ENCODE results near the gene KCNQ1.

KCNQ1 gene

DNA sequence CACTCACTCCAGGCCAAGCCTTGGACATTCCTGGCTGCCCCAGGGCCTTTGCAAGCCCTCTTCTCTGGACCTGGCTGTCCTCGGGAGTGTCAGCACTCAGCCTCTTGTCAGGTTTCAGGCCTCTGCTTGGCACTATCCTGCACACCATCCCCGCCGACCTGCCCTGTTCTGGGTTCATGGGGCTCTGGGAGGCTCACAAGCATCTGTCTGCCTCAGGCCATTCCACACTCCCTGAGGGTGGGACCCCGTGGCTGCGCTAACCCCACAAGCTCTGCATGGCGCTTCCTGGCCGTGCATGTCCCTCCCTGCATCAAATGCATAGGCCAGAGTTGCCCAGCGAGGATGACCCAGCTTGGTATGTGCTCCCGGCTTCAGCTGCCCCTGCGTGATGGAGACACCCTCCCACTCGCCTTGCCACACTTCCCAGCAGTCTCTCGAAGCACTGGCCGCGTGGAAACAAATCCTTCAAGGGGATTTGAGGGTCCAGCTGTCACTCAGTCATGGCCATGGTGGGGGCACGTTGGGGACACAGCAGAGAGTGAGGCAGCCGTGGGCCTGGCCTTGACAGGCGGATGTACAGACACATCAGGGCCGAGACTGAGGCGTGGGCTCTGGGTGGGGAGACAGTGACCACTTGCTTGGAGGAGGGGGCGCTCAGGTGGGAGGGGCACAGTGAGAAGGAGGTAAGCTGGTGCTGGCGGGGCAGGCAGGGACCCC is 87.3 kb downstream of the KCNQ1 start:
- peaks cover 3 to 55% (median 45%) of the 10 kb centered on the region in 4 experiments for H3K4me1 ChIP-seq (ENCODE audit: control extremely low read depth in 1 of 4, control insufficient read depth in 4 of 4, insufficient read depth in 4 of 4, low read length in 3 of 4)
- no peaks in the 10 kb centered on the region for H3K9me3 ChIP-seq (ENCODE audit: control extremely low read depth in 1 of 5, control insufficient read depth in 4 of 5, insufficient read depth in 2 of 5, low read depth in 1 of 5, low read length in 4 of 5)
- no peaks in the 10 kb centered on the region for H3K36me3 ChIP-seq (ENCODE audit: control insufficient read depth in 4 of 4, insufficient read depth in 4 of 4, low read length in 3 of 4)
- 86% methylated on average over 21 of the region's 21 CpGs for WGBS (ENCODE audit: insufficient coverage)
- DNase-seq: no peak
- H3K27ac ChIP-seq (ENCODE audit: insufficient read depth in 1 of 2, low read depth in 1 of 2, low read length in 2 of 2, poor library complexity in 1 of 2, severe bottlenecking in 2 of 2): no peak overlapping the region
- H3K4me3 ChIP-seq (ENCODE audit: control insufficient read depth in 1 of 7, extremely low read depth in 1 of 7, insufficient read depth in 4 of 7, low read depth in 2 of 7, low read length in 6 of 7): no peak overlapping the region
- ChIA-PET POLR2A (interaction anchor here (0.8 to 3.2 kb wide), 4 partner anchors 106 to 360 kb away, joined by 3 to 30 read pairs (median 8); partner anchors contain the start of gene CDKN1C), CTCF (interaction anchor here (0.7 to 13.4 kb wide), 46 partner anchors 13 to 559 kb away, joined by 3 to 462 read pairs (median 4); partner anchors contain the start of genes C11orf21, CDKN1C, PHLDA2 and TSPAN32)
- H3K27me3 ChIP-seq (replicated peaks in 2 of 5; ENCODE audit: control insufficient read depth in 4 of 5, insufficient read depth in 5 of 5, low read length in 4 of 5): no peaks in the 10 kb centered on the region

GRCh38 chr11:2532704-2533586 is 88.1 kb downstream of the KCNQ1 start:
- Histone ChIP-seq H3K4me1 (ENCODE audit: control extremely low read depth in 1 of 4, control insufficient read depth in 4 of 4, insufficient read depth in 4 of 4, low read length in 3 of 4) (peaks cover 3 to 50% (median 40%) of the 10 kb centered on the region in 4 experiments), H3K9me3 (ENCODE audit: control extremely low read depth in 1 of 5, control insufficient read depth in 4 of 5, insufficient read depth in 2 of 5, low read depth in 1 of 5, low read length in 4 of 5) (no peaks in the 10 kb centered on the region), H3K4me3 (ENCODE audit: control insufficient read depth in 1 of 7, extremely low read depth in 1 of 7, insufficient read depth in 4 of 7, low read depth in 2 of 7, low read length in 6 of 7) (peak overlapping the region in 4 of 7 experiments; percentile 43 to 59 (median 51)), H3K36me3 (ENCODE audit: control insufficient read depth in 4 of 4, insufficient read depth in 4 of 4, low read length in 3 of 4) (no peaks in the 10 kb centered on the region), H3K27me3 (replicated peaks in 2 of 5; ENCODE audit: control insufficient read depth in 4 of 5, insufficient read depth in 5 of 5, low read length in 4 of 5) (no peaks in the 10 kb centered on the region), H3K27ac (ENCODE audit: insufficient read depth in 1 of 2, low read depth in 1 of 2, low read length in 2 of 2, poor library complexity in 1 of 2, severe bottlenecking in 2 of 2) (no peak overlapping the region)
- peak; percentile 94 to 96 (median 94) for DNase-seq
- ChIA-PET CTCF (interaction anchor here (0.6 to 13.4 kb wide), 55 partner anchors 9 to 558 kb away, joined by 3 to 462 read pairs (median 4); partner anchors contain the start of genes C11orf21, CDKN1C, PHLDA2 and TSPAN32), POLR2A (interaction anchor here (0.5 to 3.2 kb wide), 5 partner anchors 108 to 396 kb away, joined by 3 to 30 read pairs (median 5); partner anchors contain the start of genes CDKN1C and PHLDA2)
- 7% methylated on average over 39 of the region's 43 CpGs for WGBS (ENCODE audit: insufficient coverage)

DNA sequence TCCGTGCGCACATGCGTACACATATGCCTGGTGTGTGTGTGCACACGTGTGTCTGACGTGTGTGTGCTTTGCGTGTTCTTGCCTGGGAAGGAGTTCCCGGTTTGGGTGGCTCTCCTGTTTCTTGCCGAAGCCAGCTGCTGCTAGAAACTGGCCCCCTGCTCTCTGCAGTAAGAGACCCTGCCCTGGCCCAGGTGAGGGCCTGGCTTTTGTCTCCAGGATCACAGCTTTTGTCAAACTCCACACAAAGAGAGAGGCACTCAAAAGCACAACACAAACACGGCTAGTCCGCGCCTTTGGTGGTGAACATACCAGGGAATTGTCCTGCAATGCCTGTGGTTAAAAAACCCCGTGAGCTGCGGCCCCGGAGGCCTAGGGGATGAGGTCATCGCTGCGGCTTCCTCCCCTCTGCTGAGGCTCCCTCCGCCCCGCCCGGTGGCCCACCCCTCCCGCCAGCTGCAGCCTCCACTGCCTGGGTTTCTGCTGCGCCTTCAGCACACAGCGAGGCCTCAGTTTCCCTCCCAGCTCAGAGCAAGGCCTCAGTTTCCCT is 88.9 kb downstream of the KCNQ1 start:
- Histone ChIP-seq H3K27me3 (replicated peaks in 2 of 5; ENCODE audit: control insufficient read depth in 4 of 5, insufficient read depth in 5 of 5, low read length in 4 of 5) (no peaks in the 10 kb centered on the region), H3K9me3 (ENCODE audit: control extremely low read depth in 1 of 5, control insufficient read depth in 4 of 5, insufficient read depth in 2 of 5, low read depth in 1 of 5, low read length in 4 of 5) (no peaks in the 10 kb centered on the region), H3K4me1 (ENCODE audit: control extremely low read depth in 1 of 4, control insufficient read depth in 4 of 4, insufficient read depth in 4 of 4, low read length in 3 of 4) (peaks cover 3 to 50% (median 40%) of the 10 kb centered on the region in 4 experiments), H3K4me3 (ENCODE audit: control insufficient read depth in 1 of 7, extremely low read depth in 1 of 7, insufficient read depth in 4 of 7, low read depth in 2 of 7, low read length in 6 of 7) (peak overlapping the region in 4 of 7 experiments; percentile 43 to 59 (median 51)), H3K36me3 (ENCODE audit: control insufficient read depth in 4 of 4, insufficient read depth in 4 of 4, low read length in 3 of 4) (no peaks in the 10 kb centered on the region), H3K27ac (ENCODE audit: insufficient read depth in 1 of 2, low read depth in 1 of 2, low read length in 2 of 2, poor library complexity in 1 of 2, severe bottlenecking in 2 of 2) (no peak overlapping the region)
- CTCF ChIA-PET: interaction anchor here (0.6 to 13.4 kb wide), 48 partner anchors 8 to 557 kb away, joined by 3 to 462 read pairs (median 4); partner anchors contain the start of genes C11orf21, CDKN1C, PHLDA2 and TSPAN32
- peak; percentile 86 to 95 (median 94) for DNase-seq
- WGBS (ENCODE audit: insufficient coverage): 17% methylated on average over 15 of the region's 22 CpGs
- POLR2A ChIA-PET: interaction anchor here (0.5 to 3.2 kb wide), 4 partner anchors 272 to 395 kb away, joined by 5 to 30 read pairs (median 8); partner anchors contain the start of genes CDKN1C and PHLDA2

DNA sequence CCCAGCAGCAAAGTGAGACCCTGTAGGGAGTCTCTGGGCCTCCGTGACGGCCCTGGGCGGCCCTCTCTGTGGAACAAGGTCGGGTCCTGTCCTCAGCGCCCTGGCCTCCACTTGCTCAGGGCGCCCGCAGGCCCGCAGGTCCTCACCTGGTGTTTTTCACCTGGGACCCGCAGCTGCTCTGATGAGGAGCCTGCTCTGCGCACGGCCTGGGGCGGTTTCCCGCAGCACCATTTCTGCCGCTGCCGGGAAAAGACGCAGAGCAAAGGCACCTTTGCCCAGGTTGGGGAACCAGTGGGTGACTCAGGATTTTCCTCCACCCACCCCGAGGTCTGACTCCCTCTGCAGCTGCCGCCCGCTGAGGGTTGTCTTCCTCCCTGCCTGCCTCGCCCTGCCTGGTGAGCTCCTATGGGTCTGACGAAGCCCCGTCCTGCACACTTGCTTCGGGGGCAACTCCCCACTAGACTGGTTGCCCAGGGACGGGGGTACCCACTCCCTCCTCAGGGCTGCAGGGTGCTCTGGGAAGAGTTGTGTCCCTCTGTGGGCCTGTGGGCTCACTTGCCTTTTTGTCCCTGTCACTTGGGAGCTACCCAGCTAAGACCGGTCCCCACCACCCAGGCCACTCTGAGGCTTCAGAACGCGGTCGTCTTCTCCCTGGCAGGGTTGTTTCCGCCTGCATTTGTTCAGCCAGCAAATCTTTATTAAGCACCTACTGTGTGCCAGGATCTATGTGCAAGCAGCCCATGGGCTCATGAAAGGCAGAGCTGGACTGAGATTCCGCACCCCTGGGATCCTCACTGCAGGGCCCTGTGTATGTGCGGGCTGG is 89.5 kb downstream of the KCNQ1 start:
- H3K9me3 ChIP-seq (ENCODE audit: control extremely low read depth in 1 of 5, control insufficient read depth in 4 of 5, insufficient read depth in 2 of 5, low read depth in 1 of 5, low read length in 4 of 5): no peaks in the 10 kb centered on the region
- H3K36me3 ChIP-seq (ENCODE audit: control insufficient read depth in 4 of 4, insufficient read depth in 4 of 4, low read length in 3 of 4): no peaks in the 10 kb centered on the region
- POLR2A ChIA-PET: interaction anchor here (3.2 kb wide), 1 partner anchor 352 kb away, joined by 30 read pairs; the partner anchor contains the start of gene CDKN1C
- 74% methylated on average over 23 of the region's 31 CpGs for WGBS (ENCODE audit: insufficient coverage)
- CTCF ChIA-PET: interaction anchor here (0.7 to 13.4 kb wide), 28 partner anchors 8 to 557 kb away, joined by 3 to 462 read pairs (median 4); partner anchors contain the start of genes C11orf21, CDKN1C, PHLDA2 and TSPAN32
- no peaks in the 10 kb centered on the region for H3K27me3 ChIP-seq (replicated peaks in 2 of 5; ENCODE audit: control insufficient read depth in 4 of 5, insufficient read depth in 5 of 5, low read length in 4 of 5)
- peak in 2 of 3 donors; percentile 55 to 64 for DNase-seq
- peaks cover 3 to 50% (median 40%) of the 10 kb centered on the region in 4 experiments for H3K4me1 ChIP-seq (ENCODE audit: control extremely low read depth in 1 of 4, control insufficient read depth in 4 of 4, insufficient read depth in 4 of 4, low read length in 3 of 4)
- H3K27ac ChIP-seq (ENCODE audit: insufficient read depth in 1 of 2, low read depth in 1 of 2, low read length in 2 of 2, poor library complexity in 1 of 2, severe bottlenecking in 2 of 2): no peak overlapping the region
- H3K4me3 ChIP-seq (ENCODE audit: control insufficient read depth in 1 of 7, extremely low read depth in 1 of 7, insufficient read depth in 4 of 7, low read depth in 2 of 7, low read length in 6 of 7): peak overlapping the region in 2 of 7 experiments; percentile 20 to 43

- Histone ChIP-seq H3K4me1 (ENCODE audit: control extremely low read depth in 1 of 4, control insufficient read depth in 4 of 4, insufficient read depth in 4 of 4, low read length in 3 of 4) (peaks cover 3 to 50% (median 40%) of the 10 kb centered on the region in 4 experiments), H3K9me3 (ENCODE audit: control extremely low read depth in 1 of 5, control insufficient read depth in 4 of 5, insufficient read depth in 2 of 5, low read depth in 1 of 5, low read length in 4 of 5) (no peaks in the 10 kb centered on the region), H3K27me3 (replicated peaks in 2 of 5; ENCODE audit: control insufficient read depth in 4 of 5, insufficient read depth in 5 of 5, low read length in 4 of 5) (no peaks in the 10 kb centered on the region), H3K27ac (ENCODE audit: insufficient read depth in 1 of 2, low read depth in 1 of 2, low read length in 2 of 2, poor library complexity in 1 of 2, severe bottlenecking in 2 of 2) (no peak overlapping the region), H3K36me3 (ENCODE audit: control insufficient read depth in 4 of 4, insufficient read depth in 4 of 4, low read length in 3 of 4) (no peaks in the 10 kb centered on the region), H3K4me3 (ENCODE audit: control insufficient read depth in 1 of 7, extremely low read depth in 1 of 7, insufficient read depth in 4 of 7, low read depth in 2 of 7, low read length in 6 of 7) (no peak overlapping the region)
- ChIA-PET CTCF (interaction anchor here (0.9 to 13.4 kb wide), 12 partner anchors 7 to 396 kb away, joined by 3 to 462 read pairs (median 6); partner anchors contain the start of genes CDKN1C and PHLDA2), POLR2A (interaction anchor here (1.2 to 3.2 kb wide), 2 partner anchors 351 to 357 kb away, joined by 4 to 30 read pairs; partner anchors contain the start of gene CDKN1C)
- no peak for DNase-seq
- WGBS (ENCODE audit: insufficient coverage): 89% methylated on average over 8 of the region's 15 CpGs
Measured at GRCh38 chr11:2534957-2535672, 90.3 kb downstream of the KCNQ1 start.

All from common myeloid progenitor, CD34-positive (primary cell).